G401 (cell line): ENCODE results near the gene AP4B1. TPM values are rescaled to one million over a fixed set of nuclear protein-coding genes. Genes with fewer than 3 reads are reported as not detected.
A peak's percentile ranks its signal among the peaks of the same experiment; 100 is the strongest.

Experiments
- DNase-seq: peaks from one replicate; pipeline ENCODE4 v3.0.0-alpha.2; 2015; ENCODE audit warnings: low spot score
- in situ Hi-C: cut with HindIII; loops from 2 replicates; pipeline ENCODE4 v1.10.0; 2016; ENCODE audit warnings: low sequenced_read_pairs, mixed read lengths
- total RNA-seq: library from RNA; depleted of rRNA; stranded (reverse); fragments of >200 nt; shearing (Covaris generic); gene quantifications from 2 replicates; pipeline ENCODE4 v1.2.3, GENCODE V29; 2014

AP4B1 gene
- total RNA-seq, 1 experiment from 2014 or later: 5.6 TPM

DNA sequence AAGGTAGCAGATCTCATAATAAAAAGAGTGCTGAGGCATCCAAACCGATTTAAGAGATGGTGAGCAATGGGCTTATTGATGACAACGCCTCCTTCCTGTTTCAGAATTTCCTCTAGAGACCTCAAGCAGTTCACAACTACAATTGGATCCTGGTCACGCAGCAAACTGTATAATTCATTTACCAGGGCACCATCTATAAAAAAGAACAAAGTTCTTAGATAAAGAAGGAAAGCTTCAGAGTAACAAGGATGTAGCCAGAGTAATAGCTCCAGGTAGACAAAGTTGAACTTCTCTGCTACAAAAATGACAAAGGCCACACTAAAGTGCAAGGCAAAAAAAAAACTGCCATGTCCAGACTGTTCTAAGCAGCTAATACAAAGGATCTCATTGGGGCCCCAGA lies 3.4 kb downstream of the AP4B1 start:
- in situ Hi-C loops: no loop called here
- no peak for DNase-seq

- DNase-seq: no peak
- in situ Hi-C loops: no loop called here
Observed at GRCh38 chr1:113899111-113899510, 5.5 kb downstream of the AP4B1 start.

GRCh38 chr1:113898241-113898814 lies 6.3 kb downstream of the AP4B1 start:
- in situ Hi-C loops: no loop called here
- DNase-seq: no peak

DNA sequence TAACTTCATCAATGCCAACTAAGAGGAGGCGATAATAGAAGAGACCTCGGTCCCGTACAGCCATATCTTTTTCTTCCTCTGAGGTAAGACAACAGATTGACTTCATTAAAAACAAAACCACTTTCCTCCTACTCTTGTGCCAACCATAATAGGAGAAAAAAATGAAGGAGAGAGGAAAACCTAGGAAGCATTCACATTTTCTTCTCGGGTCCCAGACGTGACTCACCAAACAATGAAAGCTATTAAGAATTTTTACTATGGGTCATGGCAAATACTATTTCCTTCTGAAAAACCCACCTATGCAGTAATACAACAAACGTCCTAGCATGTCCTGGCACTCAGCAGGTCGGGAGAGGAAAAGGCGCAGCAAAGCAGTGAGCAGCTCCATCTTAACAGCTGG lies 8.6 kb downstream of the AP4B1 start:
- in situ Hi-C loops: no loop called here
- DNase-seq: no peak

DNA sequence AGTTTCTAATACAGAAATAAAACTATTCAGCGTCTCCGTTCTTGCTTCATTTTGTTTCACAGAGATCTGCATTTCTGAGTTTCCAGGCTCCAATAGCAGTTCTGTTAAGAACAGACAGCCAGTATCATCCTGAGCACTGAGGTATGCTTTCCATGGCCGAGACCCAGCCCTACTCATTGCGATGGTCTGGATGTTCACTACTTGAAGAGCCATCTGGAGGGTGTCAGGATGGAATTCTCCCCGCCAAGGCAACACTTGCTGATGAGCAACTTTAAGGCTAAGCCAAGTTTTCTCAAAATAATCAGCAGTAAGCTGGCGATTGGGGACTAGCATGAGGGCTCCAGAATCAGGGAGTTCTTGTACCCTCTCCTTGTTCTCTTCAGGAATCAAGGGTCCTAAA lies 9.5 kb downstream of the AP4B1 start:
- DNase-seq: peak; percentile 76
- in situ Hi-C loops: no loop called here

DNA sequence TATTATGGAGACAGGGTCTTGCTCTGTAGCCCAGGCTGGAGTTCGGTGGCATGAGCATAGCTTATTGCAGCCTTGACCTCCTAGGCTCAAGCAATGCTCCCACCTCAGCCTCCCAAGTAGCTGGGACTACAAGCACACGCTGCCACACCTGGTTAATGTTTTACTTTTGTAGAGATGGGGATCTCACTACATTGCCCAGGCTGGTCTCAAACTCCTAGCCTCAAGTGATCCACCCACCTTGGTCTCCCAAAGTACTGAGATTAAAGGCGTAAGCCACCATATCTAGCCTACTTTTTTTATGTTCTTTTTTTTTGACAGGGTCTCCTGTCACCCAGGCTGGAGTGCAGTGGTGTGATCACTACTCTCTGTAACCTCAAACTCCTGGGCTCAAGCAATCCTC lies 11.3 kb downstream of the AP4B1 start:
- no peak for DNase-seq
- in situ Hi-C loops: no loop called here

- DNase-seq: no peak
- in situ Hi-C loops: no loop called here
Observed at GRCh38 chr1:113891631-113892220, 12.9 kb downstream of the AP4B1 start.

DNA sequence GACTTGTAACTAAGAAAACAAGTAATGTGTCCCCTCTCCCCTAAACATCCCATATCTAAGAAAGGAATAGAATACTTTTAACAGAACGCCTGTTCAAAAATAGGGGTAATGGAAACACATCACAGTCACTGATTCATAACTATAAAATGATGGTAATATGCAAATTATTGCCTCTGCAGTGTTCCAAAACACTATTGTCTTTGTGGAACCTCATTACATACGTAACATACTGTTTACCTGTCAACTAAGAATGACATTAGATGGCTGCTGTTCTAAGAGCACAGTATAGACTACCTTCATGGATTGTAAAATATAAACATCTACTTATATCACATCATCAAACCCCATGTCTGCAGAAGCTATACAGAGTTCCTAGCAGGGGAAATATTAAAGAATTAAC lies 13.8 kb downstream of the AP4B1 start:
- in situ Hi-C loops: no loop called here

GRCh38 chr1:113887402-113888175 lies 17.0 kb downstream of the AP4B1 start, which contains the start of gene BCL2L15:
Gene BCL2L15, minus strand, starts transcription at chr1:113887581. Its CDS starts 206 bp downstream, at chr1:113887375.
- DNase-seq: no peak
- in situ Hi-C loops: no loop called here

More for the DNA sequence above, 13.8 kb downstream of the AP4B1 start:
- no peak for DNase-seq

GRCh38 chr1:113886417-113887401 lies 17.9 kb downstream of the AP4B1 start:
- in situ Hi-C loops: no loop called here

GRCh38 chr1:113881661-113882060 lies 22.9 kb downstream of the AP4B1 start:
- in situ Hi-C loops: no loop called here
- DNase-seq: peak; percentile 93

More at GRCh38 chr1:113886417-113887401, 17.9 kb downstream of the AP4B1 start:
- no peak for DNase-seq

GRCh38 chr1:113879739-113880038 lies 24.9 kb downstream of the AP4B1 start:
- in situ Hi-C loops: no loop called here
- DNase-seq: no peak

DNA sequence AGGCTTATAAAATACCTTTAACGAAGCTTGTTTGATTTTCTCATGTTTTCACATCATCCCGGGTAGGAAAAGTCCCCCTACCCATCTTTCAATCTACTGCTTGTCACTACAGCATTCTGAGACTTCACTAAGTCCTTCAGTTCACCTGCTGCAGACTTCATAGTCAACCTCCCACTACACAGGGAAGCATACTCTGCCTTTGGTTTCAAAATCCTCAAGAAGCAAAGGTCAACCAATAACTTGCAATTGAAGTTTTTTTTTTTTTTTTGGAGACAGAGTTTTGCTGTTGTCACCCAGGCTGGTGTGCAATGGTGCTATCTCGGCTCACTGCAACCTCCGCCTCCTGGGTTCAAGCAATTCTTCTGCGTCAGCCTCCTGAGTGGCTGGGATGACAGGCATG lies 28.4 kb downstream of the AP4B1 start:
- DNase-seq: no peak
- in situ Hi-C loops: no loop called here

DNA sequence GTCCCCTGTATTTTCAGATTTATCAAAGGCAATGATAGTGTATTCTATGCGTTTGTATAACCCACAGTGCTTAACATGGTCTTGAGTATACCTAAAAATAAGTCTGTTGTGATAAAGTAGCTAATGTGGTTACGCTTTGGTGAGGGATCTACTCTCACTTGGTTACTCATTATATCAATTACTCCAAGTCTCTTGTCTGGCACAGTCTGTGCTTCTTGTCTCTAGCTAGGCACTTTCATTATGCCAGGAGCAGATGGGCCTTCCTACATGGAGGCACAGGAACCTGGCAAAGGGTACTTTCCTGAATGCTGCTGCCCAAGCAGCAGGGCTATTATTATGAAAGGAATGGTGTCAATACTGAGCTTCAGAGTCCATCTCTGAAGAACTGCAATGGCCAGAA lies 28.9 kb downstream of the AP4B1 start:
- in situ Hi-C loops: no loop called here
- peak; percentile 97 for DNase-seq

- in situ Hi-C loops: no loop called here
- DNase-seq: peak; percentile 34
Observed at GRCh38 chr1:113874012-113874879, 30.4 kb downstream of the AP4B1 start.

GRCh38 chr1:113872219-113872935 lies 32.2 kb downstream of the AP4B1 start:
- in situ Hi-C loops: no loop called here
- no peak for DNase-seq

DNA sequence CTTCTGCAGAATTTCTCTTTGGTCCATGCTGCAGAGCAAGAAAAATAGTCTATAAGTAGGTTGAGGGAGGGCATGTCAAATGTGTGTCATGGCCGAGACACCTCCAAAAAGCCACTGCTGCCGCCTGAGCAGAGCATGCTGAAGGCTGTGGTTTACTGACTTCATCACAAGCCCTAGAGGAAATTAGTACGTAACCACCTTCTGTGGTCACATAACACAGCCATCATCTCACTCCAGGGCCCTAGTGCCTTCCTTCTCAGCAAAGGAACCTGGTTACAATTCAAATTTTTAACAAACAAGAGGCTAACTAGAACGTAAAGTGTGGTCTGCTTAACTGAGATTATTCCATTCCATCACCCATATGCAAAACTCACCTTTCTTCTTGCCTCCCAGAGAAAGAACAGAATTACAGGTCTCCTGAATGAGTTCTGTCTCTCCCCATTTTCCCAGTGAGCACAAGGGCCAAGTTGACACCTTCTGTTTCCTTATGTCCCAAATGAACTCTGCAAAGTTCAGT lies 32.9 kb downstream of the AP4B1 start, which contains the start of gene PTPN22:
TSS of gene PTPN22 (minus strand) at position 116 of the 517 bp plus-strand sequence.
- DNase-seq: no peak
- in situ Hi-C loops: no loop called here

DNA sequence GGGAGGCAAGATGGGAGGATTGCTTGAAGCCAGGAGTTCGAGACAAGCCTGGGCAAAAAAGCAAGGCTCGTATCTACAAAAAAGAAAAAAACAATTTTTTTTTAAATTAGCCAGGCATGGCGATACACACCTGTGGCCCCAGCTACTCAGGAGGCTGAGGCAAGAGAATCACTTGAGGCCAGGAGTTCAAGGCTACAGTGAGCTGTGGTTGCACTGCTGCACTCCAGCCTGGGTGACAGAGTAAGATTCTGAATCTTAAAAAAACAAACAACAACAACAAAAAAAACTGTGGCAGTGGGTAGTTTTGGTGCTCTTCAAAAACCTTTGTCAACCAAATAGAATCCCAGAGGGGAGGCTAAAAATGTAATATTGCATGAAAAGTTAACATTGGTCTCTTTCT lies 33.8 kb downstream of the AP4B1 start:
- in situ Hi-C loops: no loop called here
- DNase-seq: no peak
